B cell (primary cell): ENCODE measurements around the gene ACSS1.

Experiments used
- EZH2 ChIP-seq: IDR thresholded peaks from 2 replicates; pipeline ENCODE4 v1.6.1; 2012; ENCODE audit warnings: borderline replicate concordance, low read depth, mild to moderate bottlenecking, moderate library complexity, low read length; ENCODE audit not compliant: insufficient read depth, poor library complexity, severe bottlenecking
- TF ChIP-seq, protein P1 (sequence below): fragments of 200-600 bp; IDR thresholded peaks from one replicate; pipeline ENCODE4 v1.8.0; 2022; ENCODE audit warnings: antibody characterized with exemption, mild to moderate bottlenecking

DNA sequence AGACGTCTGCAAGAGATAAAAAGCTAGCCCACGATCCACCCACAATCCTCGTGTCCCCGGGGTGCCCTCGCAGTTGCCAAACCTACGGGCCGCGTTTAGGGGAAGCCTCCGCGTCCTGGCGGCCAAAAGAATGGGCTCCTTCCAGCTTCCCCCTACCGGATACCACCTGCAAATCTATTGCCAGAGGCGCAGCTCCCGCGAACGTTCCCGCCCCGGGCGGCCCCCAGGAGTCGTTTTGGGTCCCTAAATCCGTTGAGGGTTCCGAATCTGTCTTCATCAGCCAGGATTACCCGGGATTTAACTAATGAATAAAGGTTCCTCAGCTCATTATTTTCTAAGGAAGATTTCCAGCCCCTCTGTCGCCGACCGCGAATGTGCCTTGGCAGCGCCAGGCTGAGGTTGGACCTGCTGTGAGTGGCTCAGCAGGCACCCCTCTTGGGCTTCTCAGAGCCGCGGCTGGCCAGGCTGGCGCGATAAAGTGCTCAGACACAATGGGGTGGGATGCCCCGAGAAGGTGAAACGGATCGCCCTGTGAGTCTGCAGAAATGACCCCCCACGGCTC lies 26.8 kb upstream of the ACSS1 start:
- TF ChIP-seq, protein P1, sequence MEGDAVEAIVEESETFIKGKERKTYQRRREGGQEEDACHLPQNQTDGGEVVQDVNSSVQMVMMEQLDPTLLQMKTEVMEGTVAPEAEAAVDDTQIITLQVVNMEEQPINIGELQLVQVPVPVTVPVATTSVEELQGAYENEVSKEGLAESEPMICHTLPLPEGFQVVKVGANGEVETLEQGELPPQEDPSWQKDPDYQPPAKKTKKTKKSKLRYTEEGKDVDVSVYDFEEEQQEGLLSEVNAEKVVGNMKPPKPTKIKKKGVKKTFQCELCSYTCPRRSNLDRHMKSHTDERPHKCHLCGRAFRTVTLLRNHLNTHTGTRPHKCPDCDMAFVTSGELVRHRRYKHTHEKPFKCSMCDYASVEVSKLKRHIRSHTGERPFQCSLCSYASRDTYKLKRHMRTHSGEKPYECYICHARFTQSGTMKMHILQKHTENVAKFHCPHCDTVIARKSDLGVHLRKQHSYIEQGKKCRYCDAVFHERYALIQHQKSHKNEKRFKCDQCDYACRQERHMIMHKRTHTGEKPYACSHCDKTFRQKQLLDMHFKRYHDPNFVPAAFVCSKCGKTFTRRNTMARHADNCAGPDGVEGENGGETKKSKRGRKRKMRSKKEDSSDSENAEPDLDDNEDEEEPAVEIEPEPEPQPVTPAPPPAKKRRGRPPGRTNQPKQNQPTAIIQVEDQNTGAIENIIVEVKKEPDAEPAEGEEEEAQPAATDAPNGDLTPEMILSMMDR, result no peak
- no peak for TF ChIP-seq EZH2
